OCI-LY3 (cell line): ENCODE data around the gene PMM2.

Source experiments
- EZH2phosphoT487 ChIP-seq: fragments of 200-600 bp; shearing (Covaris generic); IDR thresholded peaks from 2 replicates; pipeline ENCODE4 v1.6.1; 2018; ENCODE audit warnings: antibody characterized with exemption, mixed run types, low read depth
- TF ChIP-seq, protein P1 (sequence below): fragments of 200-600, 300-600 bp; sonication (generic); IDR thresholded peaks from 2 replicates; pipeline ENCODE4 v1.5.1; 2014; ENCODE audit warnings: antibody characterized with exemption, low read length, low read depth

- TF ChIP-seq, protein P1, sequence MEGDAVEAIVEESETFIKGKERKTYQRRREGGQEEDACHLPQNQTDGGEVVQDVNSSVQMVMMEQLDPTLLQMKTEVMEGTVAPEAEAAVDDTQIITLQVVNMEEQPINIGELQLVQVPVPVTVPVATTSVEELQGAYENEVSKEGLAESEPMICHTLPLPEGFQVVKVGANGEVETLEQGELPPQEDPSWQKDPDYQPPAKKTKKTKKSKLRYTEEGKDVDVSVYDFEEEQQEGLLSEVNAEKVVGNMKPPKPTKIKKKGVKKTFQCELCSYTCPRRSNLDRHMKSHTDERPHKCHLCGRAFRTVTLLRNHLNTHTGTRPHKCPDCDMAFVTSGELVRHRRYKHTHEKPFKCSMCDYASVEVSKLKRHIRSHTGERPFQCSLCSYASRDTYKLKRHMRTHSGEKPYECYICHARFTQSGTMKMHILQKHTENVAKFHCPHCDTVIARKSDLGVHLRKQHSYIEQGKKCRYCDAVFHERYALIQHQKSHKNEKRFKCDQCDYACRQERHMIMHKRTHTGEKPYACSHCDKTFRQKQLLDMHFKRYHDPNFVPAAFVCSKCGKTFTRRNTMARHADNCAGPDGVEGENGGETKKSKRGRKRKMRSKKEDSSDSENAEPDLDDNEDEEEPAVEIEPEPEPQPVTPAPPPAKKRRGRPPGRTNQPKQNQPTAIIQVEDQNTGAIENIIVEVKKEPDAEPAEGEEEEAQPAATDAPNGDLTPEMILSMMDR, result no peak
- no peak for TF ChIP-seq EZH2phosphoT487
These were observed 58.3 kb downstream of the PMM2 start for GRCh38 chr16:8855972-8856371.
